K562 (cell line): ENCODE results near the gene RAB40B. TPM values are rescaled to one million over a fixed set of nuclear protein-coding genes. Genes with fewer than 3 reads are reported as not detected.
A peak's percentile ranks its signal among the peaks of the same experiment; 100 is the strongest.

ENCODE experiments used
- ATAC-seq: fragments of 200-7000 bp; cut with Tn5 transposase; 3 replicates; pipeline ENCODE4 v1.9.1; 2020; ENCODE audit warnings: moderate library complexity
- BruUV-seq: library from RNA; stranded (reverse); fragments of 400-500 nt; replicated peaks from 2 replicates; lab custom pipeline; 2021; lab: Mats Ljungman, UMichigan
- CTCF ChIA-PET: fragments of 300-600 bp; formaldehyde crosslinking; extraction: SDS; loops from one replicate; lab custom pipeline; 2021; ENCODE audit warnings: low intra/inter-chr PET ratio; lab: Yijun Ruan, JAX
- POLR2A ChIA-PET: fragments of 300-600, 350-650 bp; sonication (Branson Sonifier 250); formaldehyde crosslinking; extraction: SDS; loops from one replicate; lab custom pipeline; 2021; ENCODE audit warnings: antibody characterized with exemption, inconsistent platforms; lab: Yijun Ruan, JAX
- DNase-seq, 4 experiments: peaks; one replicate each; pipeline versions ENCODE4 v3.0.0 to v3.0.0-alpha.2; 2011 to 2018; ENCODE audit warnings: low spot score in 3 of 4, mixed read lengths in 3 of 4; ENCODE audit errors: extremely low read depth in 1 of 4
- FAIRE-seq: peaks from 2 replicates; lab custom pipeline; 2011; peaks lifted over from hg19 to GRCh38; lab: Jason Lieb, UNC
- H2AFZ ChIP-seq: 2 replicates; pipeline ENCODE4 v1.6.0; 2011; ENCODE audit warnings: low read depth, low read length, control low read depth, inconsistent platforms
- H3K27ac ChIP-seq: fragments of 200-600 bp; 3 replicates; pipeline ENCODE4 v1.8.0; 2011; ENCODE audit warnings: low read depth, mild to moderate bottlenecking, control low read depth, inconsistent platforms, low read length, moderate library complexity, mixed read lengths; ENCODE audit errors: extremely low read depth
- H3K27me3 ChIP-seq, 2 experiments: fragments of 300-600 bp in 1 of 2; 2 replicates in 1 of 2; 3 replicates in 1 of 2; pipeline versions ENCODE4 v1.6.0 to v1.8.0; 2011; ENCODE audit warnings: inconsistent platforms in 2 of 2, low read length in 2 of 2, mild to moderate bottlenecking in 1 of 2, mixed read lengths in 1 of 2, moderate library complexity in 1 of 2; ENCODE audit not compliant: control insufficient read depth in 2 of 2, insufficient read depth in 2 of 2
- H3K36me3 ChIP-seq: fragments of 300-600 bp; 3 replicates; pipeline ENCODE4 v1.8.0; 2011; ENCODE audit warnings: mild to moderate bottlenecking, low read length, inconsistent platforms; ENCODE audit not compliant: control insufficient read depth, insufficient read depth
- H3K4me1 ChIP-seq, 2 experiments: fragments of 200-600 bp in 1 of 2; replicated peaks in 1 of 2; 2 replicates in 1 of 2; 3 replicates in 1 of 2; pipeline versions ENCODE4 v1.5.1 to v1.8.0; 2011; ENCODE audit warnings: inconsistent platforms in 2 of 2, low read length in 2 of 2, mild to moderate bottlenecking in 1 of 2, mixed read lengths in 1 of 2, moderate library complexity in 1 of 2; ENCODE audit not compliant: control insufficient read depth in 2 of 2, insufficient read depth in 2 of 2
- H3K4me2 ChIP-seq: 2 replicates; pipeline ENCODE4 v1.6.1; 2011; ENCODE audit warnings: low read length, control low read depth, inconsistent platforms, mixed read lengths; ENCODE audit not compliant: insufficient read depth
- H3K4me3 ChIP-seq: fragments of 200-600 bp; sonication (generic), shearing (Covaris generic); 2 replicates; pipeline ENCODE4 v1.5.1; 2016; ENCODE audit warnings: control low read depth, inconsistent platforms
- H3K79me2 ChIP-seq: fragments of 200-600 bp; 3 replicates; pipeline ENCODE4 v1.8.0; 2011; ENCODE audit warnings: low read length, inconsistent platforms; ENCODE audit not compliant: control insufficient read depth, insufficient read depth
- H3K9ac ChIP-seq, 2 experiments: 2 replicates each; pipeline versions ENCODE4 v1.6.0 to v1.6.1; 2011; ENCODE audit warnings: low read depth in 2 of 2, low read length in 2 of 2, control low read depth in 1 of 2, inconsistent platforms in 1 of 2, mild to moderate bottlenecking in 1 of 2, mixed read lengths in 1 of 2; ENCODE audit not compliant: insufficient read depth in 1 of 2
- H3K9me1 ChIP-seq: one replicate; pipeline ENCODE4 v1.6.0; 2011; ENCODE audit warnings: inconsistent platforms, mild to moderate bottlenecking, low read length, moderate library complexity; ENCODE audit not compliant: control insufficient read depth, insufficient read depth
- H3K9me3 ChIP-seq: replicated peaks from 2 replicates; pipeline ENCODE4 v1.5.1; 2011; ENCODE audit warnings: low read depth, low read length, inconsistent platforms; ENCODE audit not compliant: control insufficient read depth, insufficient read depth
- H4K20me1 ChIP-seq: replicated peaks from 2 replicates; pipeline ENCODE4 v1.6.1; 2011; ENCODE audit warnings: low read length, inconsistent platforms, mixed read lengths; ENCODE audit not compliant: control insufficient read depth, insufficient read depth
- CBX8 ChIP-seq: fragments of 200-600 bp; sonication (generic); IDR thresholded peaks from 2 replicates; pipeline ENCODE4 v1.6.1; 2012; ENCODE audit warnings: borderline replicate concordance, mixed run types, low read depth, mild to moderate bottlenecking, moderate library complexity, mixed read lengths, low read length, control low read depth, inconsistent platforms; ENCODE audit not compliant: poor library complexity, severe bottlenecking; ENCODE audit errors: extremely low read depth
- E2F8 ChIP-seq: fragments of 450-650 bp; IDR thresholded peaks from 2 replicates; pipeline ENCODE4 v1.7.1; 2018; ENCODE audit warnings: mild to moderate bottlenecking, low read depth; ENCODE audit not compliant: partially characterized antibody
- FOXJ2 ChIP-seq: fragments of 200-800 bp; sonication (Bioruptor generic); IDR thresholded peaks from 2 replicates; pipeline ENCODE4 v1.6.1; 2016; ENCODE audit warnings: missing genetic modification characterization, missing compliant biosample characterization
- ILK ChIP-seq: fragments of 450-650 bp; IDR thresholded peaks from 2 replicates; pipeline ENCODE4 v1.6.1; 2016; ENCODE audit warnings: missing genetic modification characterization, low read depth, mild to moderate bottlenecking, missing compliant biosample characterization, moderate library complexity, borderline replicate concordance
- KLF16 ChIP-seq: IDR thresholded peaks from 2 replicates; pipeline ENCODE4 v1.6.1; 2016; ENCODE audit warnings: antibody characterized with exemption
- MEIS2 ChIP-seq: fragments of 450-650 bp; IDR thresholded peaks from 2 replicates; pipeline ENCODE4 v1.6.1; 2014; ENCODE audit warnings: mild to moderate bottlenecking; ENCODE audit not compliant: partially characterized antibody
- PKNOX1 ChIP-seq: fragments of 450-650 bp; IDR thresholded peaks from 2 replicates; pipeline ENCODE4 v1.6.1; 2016
- PPARD ChIP-seq: fragments of 250-450 bp; sonication (Bioruptor Pico); IDR thresholded peaks from 2 replicates; pipeline ENCODE4 v1.8.0; 2022; ENCODE audit warnings: inconsistent platforms, mild to moderate bottlenecking, moderate library complexity
- RBM15 ChIP-seq: fragments of 200-400 bp; formaldehyde crosslinking; IDR thresholded peaks from 2 replicates; pipeline ENCODE4 v1.6.1; 2018; ENCODE audit warnings: mild to moderate bottlenecking, low read length, moderate library complexity; ENCODE audit not compliant: insufficient read depth
- SRSF1 ChIP-seq: fragments of 200-400 bp; formaldehyde crosslinking; IDR thresholded peaks from 2 replicates; pipeline ENCODE4 v1.6.1; 2017; ENCODE audit warnings: mild to moderate bottlenecking, low read depth, low read length, moderate library complexity
- ZNF668 ChIP-seq: fragments of 250-450 bp; sonication (Bioruptor Pico); IDR thresholded peaks from 2 replicates; pipeline ENCODE4 v1.8.0; 2022; ENCODE audit warnings: mild to moderate bottlenecking, inconsistent platforms
- ZNF707 ChIP-seq: fragments of 250-450 bp; sonication (Bioruptor Pico); conservative IDR thresholded peaks from 2 replicates; pipeline ENCODE4 v1.8.0; 2022; ENCODE audit warnings: inconsistent platforms, mild to moderate bottlenecking, moderate library complexity
- WGBS: fragments of 100-300 bp; shearing (Covaris generic); methylation state at CpG from one replicate; pipeline ENCODE4 v1.1.6; 2016; ENCODE audit warnings: low coverage, mixed read lengths; ENCODE audit not compliant: insufficient coverage; ENCODE audit errors: missing lambda C conversion rate; 5-methylcytosine and 5-hydroxymethylcytosine counted together
- in situ Hi-C: fragments of 300-500 bp; cut with MboI; formaldehyde crosslinking; loops from 4 replicates; pipeline ENCODE4 v1.15.0; 2018; ENCODE audit warnings: inconsistent platforms, mixed read lengths
- intact Hi-C: fragments of 100-400 bp; cut with micrococcal nuclease; formaldehyde crosslinking; loops from 2 replicates; pipeline ENCODE4 v1.14.2; 2022
- polyA plus RNA-seq, 8 experiments: library from polyadenylated mRNA; depleted of rRNA in 4 of 8; stranded (reverse) in 5 of 8; unstranded in 3 of 8; fragments of >200 nt; fragmentation: Nextera tagmentation in 2 of 8; fragmentation: Illumina TruSeq in 1 of 8; extraction: Ambion mirVana in 2 of 8; extraction: Trizol in 1 of 8; gene quantifications; 2 replicates each; pipeline versions ENCODE4 v1.2.1 to v1.2.3, GENCODE V29; 2011 to 2014; ENCODE audit warnings: inconsistent platforms in 1 of 8, missing spikeins in 1 of 8
- total RNA-seq, 7 experiments: library from RNA; depleted of rRNA in 6 of 7; stranded (reverse); fragments of >200 nt in 6 of 7; fragmentation: Illumina TruSeq in 2 of 7; extraction: Trizol in 2 of 7; gene quantifications; 2 replicates each; pipeline versions ENCODE4 v1.2.1 to v1.2.3, GENCODE V29; 2011 to 2021; ENCODE audit warnings: low replicate concordance in 1 of 7

The RAB40B gene
- total and polyA plus RNA-seq, 9 of the 15 experiments (the other 6 are each of a cell fraction or from before 2014, with no cell fraction given): 0.13 to 4.6 (median 1.4) TPM

GRCh38 chr17:82623707-82624106 is 74.8 kb downstream of the RAB40B start:
- Histone ChIP-seq H3K4me2 (no peak overlapping the region), H3K4me1 (peaks cover 0 to 4% of the 10 kb centered on the region in 2 experiments; a peak in 1 of 5 replicates), H4K20me1 (no peaks in the 10 kb centered on the region), H3K9me1 (no peaks in the 10 kb centered on the region), H3K4me3 (no peak overlapping the region), H3K79me2 (peaks cover 3% of the 10 kb centered on the region; the same call in 1 of the 3 replicates), H2AFZ (no peak overlapping the region), H3K9me3 (no peaks in the 10 kb centered on the region)
- WGBS: 81% methylated on average over 15 of the region's 15 CpGs
- no TSS peak for BruUV-seq
- CTCF ChIA-PET: interaction anchor here (0.7 kb wide), 1 partner anchor 131 kb away, joined by 3 read pairs; no protein-coding TSS in a partner anchor
- DNase-seq (no peak), ATAC-seq (no peak)
- in situ Hi-C loops (no loop called here), intact Hi-C loops (no loop called here)
- POLR2A ChIA-PET: no interaction called here
- TF ChIP-seq ILK (tag) (no peak), MEIS2 (peak; percentile 49), PKNOX1 (peak; percentile 38; the same call in 1 of the 2 replicates)
- TF ChIP-seq, all 486 proteins: peak for 2
- no peak overlapping the region for H3K9ac ChIP-seq
- H3K27ac ChIP-seq: no peak overlapping the region
- H3K36me3 ChIP-seq: peaks cover 84% of the 10 kb centered on the region
- no peaks in the 10 kb centered on the region for H3K27me3 ChIP-seq
- FAIRE-seq: no peak

- intact Hi-C loops: no loop called here
- FAIRE-seq: no peak
- peaks cover 84% of the 10 kb centered on the region for H3K36me3 ChIP-seq
- H3K9me1 ChIP-seq: no peaks in the 10 kb centered on the region
- DNase-seq: no peak
- no peak overlapping the region for H3K27ac ChIP-seq
- WGBS: 81% methylated on average over 9 of the region's 10 CpGs
- no peak overlapping the region for H3K4me2 ChIP-seq
- TF ChIP-seq SRSF1 (no peak), RBM15 (no peak), PPARD (no peak), ZNF668 (no peak), E2F8 (no peak), ZNF707 (CRISPR knock-in tag) (no peak), KLF16 (no peak), FOXJ2 (tag) (no peak), CBX8 (no peak)
- no peaks in the 10 kb centered on the region; the same call in 1 of the 2 replicates for H4K20me1 ChIP-seq
- in situ Hi-C loops: no loop called here
- CTCF ChIA-PET: no interaction called here
- POLR2A ChIA-PET: interaction anchor here (0.5 kb wide), 1 partner anchor 275 kb away, joined by 3 read pairs; no protein-coding TSS in a partner anchor
- no peaks in the 10 kb centered on the region for H3K27me3 ChIP-seq
- no peak overlapping the region for H3K4me3 ChIP-seq
- no peak for ATAC-seq
- no TSS peak for BruUV-seq
- H3K9ac ChIP-seq: peak overlapping the region in 1 of 2 experiments; percentile 52; a peak in 2 of 4 replicates
- H3K9me3 ChIP-seq: no peaks in the 10 kb centered on the region
- peaks cover 0 to 5% of the 10 kb centered on the region in 2 experiments; a peak in 2 of 5 replicates for H3K4me1 ChIP-seq
- H3K79me2 ChIP-seq: no peaks in the 10 kb centered on the region; the same call in 2 of the 3 replicates
- no peak overlapping the region for H2AFZ ChIP-seq
Measured at GRCh38 chr17:82619641-82620040, 78.9 kb downstream of the RAB40B start.
